HEK293 (cell line): ENCODE measurements around the gene DNAJA3.

Experiments
- MYNN ChIP-seq: fragments of 450-650 bp; formaldehyde crosslinking; IDR thresholded peaks from 2 replicates; pipeline ENCODE4 v1.5.1; 2016; ENCODE audit warnings: missing biosample characterization, missing genetic modification characterization, borderline replicate concordance
- ZBTB11 ChIP-seq: fragments of 450-650 bp; formaldehyde crosslinking; conservative IDR thresholded peaks from 2 replicates; pipeline ENCODE4 v1.5.1; 2016; ENCODE audit warnings: low read depth, missing biosample characterization, missing genetic modification characterization
- ZNF24 ChIP-seq: fragments of 450-650 bp; formaldehyde crosslinking; IDR thresholded peaks from 2 replicates; pipeline ENCODE4 v1.5.1; 2016; ENCODE audit warnings: missing biosample characterization, missing genetic modification characterization
- ZNF274 ChIP-seq, 2 experiments: fragments of 200-500 bp in 1 of 2; fragments of 450-650 bp in 1 of 2; sonication (Bioruptor generic) in 1 of 2; formaldehyde crosslinking in 1 of 2; IDR thresholded peaks; 2 replicates each; pipeline versions ENCODE4 v1.5.1 to v1.6.1; 2014 to 2016; ENCODE audit warnings: borderline replicate concordance in 1 of 2, inconsistent platforms in 1 of 2, low read length in 1 of 2, missing biosample characterization in 1 of 2, missing genetic modification characterization in 1 of 2
- ZNF362 ChIP-seq: fragments of 450-650 bp; formaldehyde crosslinking; IDR thresholded peaks from 2 replicates; pipeline ENCODE4 v1.5.1; 2016; ENCODE audit warnings: missing biosample characterization, missing genetic modification characterization
- ZNF426 ChIP-seq: fragments of 450-650 bp; formaldehyde crosslinking; IDR thresholded peaks from 2 replicates; pipeline ENCODE4 v1.5.1; 2017; ENCODE audit warnings: missing biosample characterization, missing genetic modification characterization, mild to moderate bottlenecking, inconsistent platforms, moderate library complexity
- ZNF785 ChIP-seq: fragments of 450-650 bp; formaldehyde crosslinking; IDR thresholded peaks from 2 replicates; pipeline ENCODE4 v1.5.1; 2016; ENCODE audit warnings: missing biosample characterization, missing genetic modification characterization
- ZSCAN30 ChIP-seq: fragments of 450-650 bp; IDR thresholded peaks from 2 replicates; pipeline ENCODE4 v1.5.1; 2018; ENCODE audit warnings: missing biosample characterization, mild to moderate bottlenecking, missing genetic modification characterization, moderate library complexity

- TF ChIP-seq ZSCAN30 (tag by site-specific recombination) = no peak
- no peak for TF ChIP-seq ZNF785
- no peak for TF ChIP-seq ZBTB11 (tag by site-specific recombination)
- no peak for TF ChIP-seq ZNF24 (tag by site-specific recombination)
- TF ChIP-seq ZNF426 (tag by site-specific recombination) = no peak
- no peak for TF ChIP-seq ZNF362 (tag by site-specific recombination)
- TF ChIP-seq ZNF274 (IDR thresholded peaks at IDR 0.05; ENCODE audit: low read length) = no peak
- no peak for TF ChIP-seq ZNF274 (tag by site-specific recombination; IDR thresholded peaks at IDR 0.05; ENCODE audit: borderline replicate concordance)
- no peak for TF ChIP-seq MYNN (tag by site-specific recombination)
Measured at GRCh38 chr16:4393240-4393600, 32.4 kb upstream of the DNAJA3 start.
